G401 (cell line): Measurements from ENCODE around the gene NEK10. TPM values are rescaled to one million over a fixed set of nuclear protein-coding genes. Genes with fewer than 3 reads are reported as not detected.
"Not testable (repeated sequence)": the region's sequence is repeated elsewhere in the genome, so short reads cannot be mapped to it uniquely, and the experiment has no call there.

Experiments
- DNase-seq: peaks from one replicate; pipeline ENCODE4 v3.0.0-alpha.2; 2015; ENCODE audit warnings: low spot score
- in situ Hi-C: cut with HindIII; loops from 2 replicates; pipeline ENCODE4 v1.10.0; 2016; ENCODE audit warnings: low sequenced_read_pairs, mixed read lengths
- total RNA-seq: library from RNA; depleted of rRNA; stranded (reverse); fragments of >200 nt; shearing (Covaris generic); gene quantifications from 2 replicates; pipeline ENCODE4 v1.2.3, GENCODE V29; 2014

NEK10 gene
- total RNA-seq, 1 experiment from 2014 or later, result 0.51 TPM

DNA sequence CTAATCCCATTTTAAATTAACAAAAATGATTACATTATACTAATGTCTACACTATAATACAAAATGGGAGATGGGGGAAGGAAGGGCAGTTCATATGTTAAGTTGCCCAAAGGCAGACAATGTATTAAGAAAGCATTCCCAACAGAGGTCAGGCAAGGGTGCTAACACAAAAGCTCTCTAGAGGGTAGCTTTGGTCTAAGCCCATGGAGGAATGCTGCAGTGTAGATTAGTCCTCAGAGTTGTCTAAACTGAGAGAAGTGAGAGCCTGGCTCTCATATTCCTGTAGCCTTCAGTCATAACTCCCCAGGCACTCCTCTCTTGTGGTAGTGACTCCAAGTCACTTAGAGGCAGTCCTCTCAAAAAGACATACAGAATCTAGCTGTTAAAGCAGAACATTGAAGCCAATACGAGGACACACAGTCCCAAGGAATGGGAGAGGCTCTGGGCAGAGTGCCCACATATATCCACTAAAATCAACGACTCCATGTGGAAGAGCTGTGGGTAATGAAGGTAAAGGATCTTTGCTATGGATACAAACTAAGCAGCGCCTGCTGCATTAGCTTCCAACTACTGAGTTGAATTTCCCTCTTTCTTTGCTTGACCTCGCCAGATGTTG is 14.5 kb downstream of the NEK10 start:
- in situ Hi-C loops, result loop anchor here (25.0 kb wide), 1 partner anchor 308 kb away; no protein-coding TSS in a partner anchor
- DNase-seq, result no peak

DNA sequence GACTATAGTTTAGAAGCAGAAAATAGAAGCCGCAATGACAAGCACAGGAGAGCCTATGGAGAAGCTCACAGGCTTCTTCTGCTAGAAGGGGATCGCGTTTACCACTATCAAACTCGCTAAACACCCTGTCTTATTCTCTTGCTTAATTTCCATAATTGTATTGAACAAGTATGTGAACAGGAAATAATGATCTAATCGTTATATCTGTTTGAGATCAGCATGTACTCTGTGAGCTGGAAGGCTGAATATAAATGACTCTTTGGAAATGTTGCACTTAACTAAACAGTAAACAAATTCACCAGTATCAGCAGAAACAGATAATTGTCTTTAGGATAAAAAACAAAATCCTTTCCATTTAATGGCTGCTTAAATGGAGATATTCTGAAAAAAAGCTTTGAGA is 15.0 kb downstream of the NEK10 start:
- in situ Hi-C loops, result loop anchor here (25.0 kb wide), 1 partner anchor 308 kb away; no protein-coding TSS in a partner anchor
- no peak for DNase-seq

DNA sequence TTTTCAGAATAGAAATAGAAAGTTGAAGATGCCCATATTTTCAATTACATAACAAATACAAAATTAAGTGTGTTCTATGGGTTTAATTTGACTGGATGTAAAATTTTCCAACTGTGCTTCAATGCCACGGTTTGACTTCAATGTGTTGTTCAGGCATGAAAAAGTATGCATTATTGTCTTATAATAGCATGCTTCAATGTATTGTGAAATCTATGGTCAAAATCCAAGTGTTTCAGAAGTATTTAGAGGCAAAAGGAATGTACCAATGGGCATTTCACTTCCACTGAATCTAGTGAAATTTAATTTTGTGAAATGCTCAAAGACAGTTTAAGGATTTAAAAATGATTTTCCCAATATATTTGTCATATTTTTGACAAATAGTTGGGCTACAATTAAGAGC is 16.0 kb downstream of the NEK10 start:
- no peak for DNase-seq
- in situ Hi-C loops, result loop anchor here (25.0 kb wide), 1 partner anchor 309 kb away; no protein-coding TSS in a partner anchor

DNA sequence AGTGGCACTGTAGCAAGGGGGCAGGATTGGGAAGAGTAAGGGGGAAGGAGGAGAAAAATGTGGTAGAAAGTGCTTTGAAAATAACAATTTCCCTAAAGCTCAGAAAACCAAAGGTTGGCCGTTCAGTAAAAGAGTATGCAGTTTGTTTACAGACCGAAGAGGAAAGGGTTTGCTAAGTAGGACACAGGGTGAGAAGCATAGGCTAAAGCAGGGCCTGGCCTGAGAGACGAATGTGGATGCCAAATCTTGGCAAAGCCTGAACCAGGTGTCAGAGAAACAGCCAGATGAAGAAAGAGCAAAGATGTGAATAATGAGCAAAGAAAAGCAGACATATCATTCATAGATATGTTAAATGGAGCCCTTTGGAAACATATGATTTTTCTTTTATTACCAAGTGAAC is 17.1 kb downstream of the NEK10 start:
- no peak for DNase-seq
- in situ Hi-C loops, result loop anchor here (25.0 kb wide), 1 partner anchor 310 kb away; no protein-coding TSS in a partner anchor

DNA sequence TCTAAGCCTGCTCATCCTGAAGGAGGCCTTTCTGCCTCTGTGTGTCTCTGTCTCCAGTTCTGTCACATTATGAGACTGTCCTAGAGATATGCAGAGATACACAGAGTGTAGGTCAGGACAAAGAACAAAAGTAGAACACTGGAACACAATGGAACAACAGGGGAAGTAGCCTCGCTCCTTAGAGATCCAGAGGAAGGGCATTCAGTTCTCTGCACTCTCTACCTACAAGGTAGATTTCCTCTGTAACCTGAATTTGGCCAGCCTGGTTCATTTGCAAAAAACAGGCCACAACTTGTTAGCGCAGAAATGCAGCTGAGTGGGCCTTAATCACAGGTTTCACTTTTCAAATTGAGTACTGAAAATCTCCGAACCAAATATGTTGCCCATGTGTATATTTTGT is 19.4 kb downstream of the NEK10 start:
- in situ Hi-C loops, result loop anchor here (25.0 kb wide), 1 partner anchor 312 kb away; no protein-coding TSS in a partner anchor
- no peak for DNase-seq

DNA sequence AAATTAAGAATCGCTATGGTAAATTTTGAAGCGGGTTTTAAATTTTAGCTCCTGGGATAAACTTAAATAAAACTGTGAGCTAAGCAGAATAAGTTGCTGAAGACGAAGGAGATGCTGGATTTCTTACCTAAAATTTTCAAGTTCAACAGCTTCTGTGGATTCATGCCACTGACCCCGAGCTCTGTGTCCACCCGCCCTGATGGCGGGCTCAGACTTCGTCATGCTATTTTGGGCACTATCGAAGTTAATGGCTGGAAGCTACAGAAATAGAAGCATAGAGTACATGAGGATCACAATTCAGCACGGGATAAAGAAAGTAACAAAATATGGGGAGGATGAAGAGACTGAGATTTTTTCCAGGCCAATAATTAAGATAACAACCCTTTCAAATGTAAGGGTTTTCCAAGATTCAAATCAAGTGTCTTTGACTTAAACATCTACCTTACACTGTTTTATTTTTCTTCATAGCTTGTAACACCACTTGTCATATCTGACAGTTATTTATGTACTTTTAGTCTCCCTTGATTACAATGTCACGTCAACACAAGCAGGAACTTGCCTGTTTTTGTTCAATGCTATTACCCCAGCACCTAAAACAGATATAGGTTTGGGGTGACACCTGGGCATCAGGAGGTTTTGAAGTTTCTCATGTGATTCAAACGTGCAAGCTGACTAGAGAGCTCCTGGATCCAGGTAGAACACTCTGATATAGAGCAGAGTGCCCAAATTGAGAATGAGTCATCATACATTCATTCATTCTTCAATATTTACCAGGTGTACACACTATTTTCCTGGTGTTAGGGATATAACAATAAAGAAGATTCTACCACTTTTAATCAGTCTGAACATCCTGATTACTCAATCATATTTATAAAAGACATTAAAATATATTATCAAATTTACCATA is 23.0 kb downstream of the NEK10 start:
- in situ Hi-C loops, result no loop called here
- DNase-seq, result no peak

DNA sequence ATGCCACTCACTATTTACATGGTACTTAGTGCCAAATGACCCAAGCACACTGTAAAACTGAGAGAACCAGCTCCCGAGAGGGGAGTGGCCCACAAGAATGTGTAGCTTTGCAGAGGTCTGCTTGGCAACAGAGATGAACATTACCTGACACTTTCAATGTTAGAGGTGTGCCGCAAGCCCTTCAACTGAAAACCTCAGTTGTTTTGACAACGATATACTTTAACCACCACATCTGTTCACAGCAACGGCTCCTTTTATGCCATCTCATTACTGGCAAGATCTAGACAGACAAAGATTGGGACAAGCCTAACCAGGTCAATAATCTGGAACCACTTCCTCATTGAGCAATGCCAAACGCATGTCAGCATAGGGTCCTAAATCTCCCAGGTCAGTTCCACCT is 23.7 kb downstream of the NEK10 start:
- in situ Hi-C loops, result no loop called here
- no peak for DNase-seq

DNA sequence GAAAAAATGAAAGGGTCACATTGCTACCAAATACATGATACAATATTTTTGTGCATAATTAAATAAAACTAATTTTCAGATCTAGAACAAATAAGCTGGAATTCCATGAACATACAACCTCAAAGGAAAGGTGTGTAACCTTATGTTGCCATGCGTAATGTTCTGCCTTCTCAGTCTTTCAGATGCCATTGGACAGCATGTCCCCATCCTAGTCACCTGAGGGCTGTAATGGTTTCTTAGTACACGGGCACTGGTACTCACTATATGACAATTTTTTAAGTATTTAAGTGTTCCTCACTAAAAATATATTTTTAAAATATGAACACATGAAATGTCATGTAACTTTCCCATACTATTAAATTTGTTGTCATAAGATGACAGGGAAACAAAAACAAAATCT is 24.1 kb downstream of the NEK10 start:
- in situ Hi-C loops, result no loop called here
- DNase-seq, result no peak

DNA sequence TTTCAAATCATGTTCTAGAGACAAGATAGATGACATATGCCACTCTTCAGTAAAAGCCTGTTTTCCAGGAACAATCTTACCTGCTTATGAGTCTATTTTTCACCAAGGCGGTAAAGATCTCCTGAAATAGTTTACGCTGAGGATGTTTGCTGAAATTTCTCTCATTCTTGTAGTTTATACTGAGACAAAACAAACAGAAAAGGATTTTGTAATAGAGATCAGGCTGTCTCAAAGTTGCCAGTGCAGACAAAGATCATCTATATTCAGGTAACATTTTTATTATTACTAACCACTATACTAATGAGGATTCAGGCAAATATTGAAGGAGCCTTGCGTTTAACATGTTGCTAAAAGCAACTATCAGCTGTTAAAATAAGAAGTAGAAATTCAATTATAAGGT is 25.0 kb downstream of the NEK10 start:
- no peak for DNase-seq
- in situ Hi-C loops, result no loop called here

DNA sequence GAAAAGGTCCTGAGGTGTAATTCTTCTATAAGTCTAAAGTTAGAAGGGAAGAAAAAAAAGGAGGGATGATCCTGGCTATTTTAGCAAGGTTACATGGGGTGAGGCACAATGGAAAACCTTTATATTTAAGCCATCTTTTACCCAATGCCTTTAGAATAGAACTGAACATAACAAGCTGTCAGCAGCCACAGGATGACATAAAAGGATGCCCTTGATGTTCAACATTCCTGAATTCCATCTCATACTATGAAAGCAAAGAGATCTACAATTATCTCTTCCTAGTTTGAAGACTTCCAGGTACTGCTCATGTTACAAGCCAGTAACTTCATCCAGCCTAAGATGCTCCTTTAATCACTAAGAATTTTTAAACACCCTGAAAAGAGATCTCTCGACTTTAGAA is 26.9 kb downstream of the NEK10 start:
- no peak for DNase-seq
- in situ Hi-C loops, result no loop called here

DNA sequence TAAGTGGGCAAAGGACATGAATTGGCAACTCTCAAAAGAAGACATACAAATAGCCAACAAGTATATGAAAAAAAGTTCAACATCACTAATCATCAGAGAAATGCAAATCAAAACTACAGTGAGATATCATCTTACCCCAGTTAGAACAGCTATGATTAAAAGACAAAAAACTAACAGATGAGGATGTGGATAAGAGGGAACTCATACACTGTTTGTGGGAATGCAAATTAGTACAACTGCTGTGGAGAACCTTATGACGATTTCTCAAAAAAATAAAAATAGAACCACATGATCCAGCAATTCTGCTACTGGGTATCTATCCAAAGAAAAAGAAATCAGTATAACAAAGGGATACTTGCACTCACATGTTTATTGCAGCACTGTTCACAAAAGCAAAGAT is 28.6 kb downstream of the NEK10 start:
- in situ Hi-C loops, result no loop called here
- no peak for DNase-seq

DNA sequence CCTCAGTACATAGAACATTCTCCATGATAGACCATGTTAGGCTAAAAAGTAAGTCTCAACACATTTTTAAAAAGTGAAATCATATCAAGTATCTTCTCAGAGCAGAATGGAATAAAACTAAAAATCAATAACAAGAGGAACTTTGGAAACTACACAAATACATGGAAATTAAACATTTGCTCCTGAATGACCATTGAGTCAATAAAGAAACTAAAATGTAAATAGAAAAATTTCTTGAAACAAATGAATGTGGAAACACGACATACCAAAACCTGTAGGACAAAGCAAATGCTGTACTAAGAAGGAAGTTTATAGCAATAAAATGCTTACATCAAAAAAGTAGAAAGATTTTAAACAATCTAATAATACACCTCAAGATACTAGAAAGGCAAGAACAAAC is 33.6 kb downstream of the NEK10 start:
- in situ Hi-C loops, result no loop called here
- no peak for DNase-seq

DNA sequence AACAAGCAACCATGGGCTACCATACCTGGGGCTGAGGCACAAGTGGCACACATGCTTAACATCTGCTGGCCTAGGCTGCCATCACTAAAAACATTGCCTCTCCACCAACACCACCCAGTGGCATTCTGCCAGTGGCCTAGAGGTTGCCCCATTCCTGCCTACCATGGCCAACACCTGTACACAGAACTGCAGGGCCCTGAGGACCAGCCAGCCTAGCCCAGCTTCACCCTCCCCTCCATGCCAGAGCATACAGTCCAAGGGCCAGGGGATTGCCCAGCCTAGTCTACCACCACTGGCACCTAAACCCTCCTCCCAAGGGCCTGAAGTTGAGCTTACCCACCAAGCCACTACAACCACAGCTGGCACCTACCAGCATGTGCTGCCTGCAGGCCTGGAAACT is 35.3 kb downstream of the NEK10 start:
- in situ Hi-C loops, result no loop called here
- no peak for DNase-seq

DNA sequence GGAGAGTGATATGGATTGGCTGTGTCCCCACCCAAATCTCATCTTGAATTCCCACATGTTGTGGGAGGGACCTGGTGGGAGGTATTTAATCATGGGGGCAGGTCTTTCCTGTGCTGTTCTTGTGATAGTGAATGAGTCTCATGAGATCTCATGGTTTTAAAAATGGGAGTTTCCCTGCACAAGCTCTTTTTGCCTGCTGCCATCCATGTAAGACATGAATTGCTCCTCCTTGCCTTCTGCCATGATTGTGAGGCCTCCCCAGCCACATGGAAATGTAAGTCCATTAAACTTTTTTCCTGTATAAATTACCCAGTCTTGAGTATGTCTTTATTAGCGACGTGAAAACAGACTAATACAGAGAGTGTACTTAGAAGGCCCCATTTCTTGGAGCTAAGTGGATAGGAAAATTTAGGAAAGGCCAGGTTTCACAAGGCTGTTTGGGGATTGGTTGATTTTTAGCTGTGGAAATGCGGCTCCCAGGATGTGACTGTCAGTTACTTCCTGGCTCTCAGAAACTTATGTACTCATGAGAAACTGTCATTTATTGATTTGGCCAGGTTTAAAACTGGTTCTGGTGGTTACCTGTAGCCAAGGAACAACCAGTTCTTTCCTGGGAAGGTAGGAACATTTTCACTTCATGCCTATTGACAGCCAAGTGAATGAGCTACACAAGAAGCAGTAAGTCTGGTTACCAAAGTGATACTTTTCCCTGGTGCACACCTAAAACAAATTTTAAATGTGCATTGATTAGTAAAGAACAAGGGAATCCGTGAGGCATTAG is 40.0 kb downstream of the NEK10 start:
- DNase-seq, in situ Hi-C loops: not testable (repeated sequence)

DNA sequence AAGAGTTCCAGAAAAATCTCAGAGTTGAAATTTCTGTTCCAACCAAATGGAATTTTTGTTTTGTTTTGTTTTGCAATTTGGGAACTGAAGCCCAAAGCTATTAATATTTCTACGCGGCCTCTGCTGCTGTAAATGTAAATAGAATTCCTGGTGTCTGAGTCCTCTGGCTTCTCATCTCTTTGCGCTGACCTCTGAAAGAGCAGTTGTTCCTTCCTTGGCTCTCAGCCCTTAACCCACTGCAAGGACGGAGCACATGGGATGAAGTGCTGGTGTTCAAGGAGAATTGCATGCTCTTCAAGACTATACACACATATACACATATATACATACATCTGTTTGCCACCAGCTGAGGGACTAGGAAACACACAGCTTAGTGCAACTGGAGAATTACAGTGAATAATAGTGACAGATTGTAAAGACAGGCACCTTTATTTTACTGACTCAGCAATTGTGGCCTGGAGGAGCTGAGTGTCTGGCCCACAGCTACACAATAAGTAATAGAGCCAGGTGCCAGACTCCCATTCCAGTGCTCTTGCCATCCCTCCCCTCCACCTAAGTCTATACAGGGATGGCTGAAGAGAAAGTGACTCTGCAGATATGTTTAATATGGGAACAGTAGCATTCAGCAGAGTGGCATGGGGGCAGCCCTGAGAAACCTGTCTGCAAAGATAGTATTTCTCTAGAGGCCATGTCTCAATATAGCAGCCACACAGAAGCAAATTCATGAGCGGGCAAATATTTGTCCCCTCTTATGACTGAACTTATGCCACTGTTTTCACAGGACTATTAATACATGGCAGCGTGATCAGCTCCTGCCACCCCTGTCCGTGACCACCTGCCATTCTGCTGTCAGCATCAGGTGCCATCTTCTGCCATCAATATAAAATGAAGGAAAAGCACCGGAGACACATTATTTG is 42.3 kb downstream of the NEK10 start:
- DNase-seq, result no peak
- in situ Hi-C loops, result no loop called here

DNA sequence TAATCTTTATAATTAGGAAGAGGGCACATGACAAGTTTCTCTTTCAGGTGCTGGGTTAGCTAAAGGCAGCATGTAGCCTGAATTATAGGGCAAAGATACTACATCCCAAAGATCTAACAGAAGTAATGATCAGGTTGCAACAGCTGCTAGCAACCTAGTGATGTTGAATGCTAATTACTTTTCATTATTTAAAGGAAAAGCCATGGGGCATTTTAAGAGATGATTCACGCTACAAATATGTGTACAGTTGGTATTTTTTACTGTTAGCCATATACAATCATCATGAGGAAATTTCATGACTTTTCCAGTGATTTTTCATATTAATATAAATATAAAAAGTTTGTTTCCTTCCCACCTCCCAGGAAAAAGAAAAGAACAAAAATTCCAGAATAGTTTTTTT is 43.0 kb downstream of the NEK10 start:
- in situ Hi-C loops, result no loop called here
- DNase-seq, result no peak

DNA sequence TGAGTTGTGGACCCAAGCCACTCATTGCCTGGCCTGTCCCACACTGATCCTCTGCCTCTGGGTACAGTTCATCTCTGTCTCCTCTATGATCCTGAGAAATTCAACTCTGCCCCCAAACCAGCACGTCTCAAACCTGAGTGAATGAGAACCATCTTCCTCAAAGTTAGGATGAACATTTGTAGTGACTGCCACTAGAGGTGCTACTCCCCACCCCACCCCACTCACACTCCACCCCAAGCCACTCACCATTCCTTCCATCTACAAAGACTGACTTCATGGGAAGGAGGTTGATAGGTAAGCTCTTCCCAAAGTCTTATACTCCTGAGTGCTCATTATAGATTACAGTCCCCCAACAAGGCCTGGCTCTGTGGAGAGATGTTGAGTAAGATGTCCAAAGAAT is 43.8 kb downstream of the NEK10 start:
- in situ Hi-C loops, result no loop called here
- no peak for DNase-seq

DNA sequence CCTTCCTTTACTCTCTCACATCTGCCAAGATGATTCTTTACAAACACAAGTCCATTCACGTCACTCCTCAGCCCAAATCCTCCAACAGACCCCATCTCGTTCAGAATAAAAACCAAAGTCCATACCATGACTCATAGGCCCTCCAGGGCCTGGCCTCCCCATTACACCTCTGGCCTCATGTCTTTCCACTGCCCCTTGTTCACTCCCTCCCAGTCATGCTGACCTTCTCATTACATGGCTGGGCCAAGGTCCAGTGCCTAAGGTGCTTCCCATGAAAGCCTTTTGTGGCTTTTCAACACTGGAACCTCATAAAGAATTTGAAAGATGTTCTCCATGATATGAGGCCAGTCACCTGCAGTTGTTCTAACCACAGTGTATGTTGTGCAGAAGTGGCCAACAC is 44.5 kb downstream of the NEK10 start:
- DNase-seq, result no peak
- in situ Hi-C loops, result no loop called here

DNA sequence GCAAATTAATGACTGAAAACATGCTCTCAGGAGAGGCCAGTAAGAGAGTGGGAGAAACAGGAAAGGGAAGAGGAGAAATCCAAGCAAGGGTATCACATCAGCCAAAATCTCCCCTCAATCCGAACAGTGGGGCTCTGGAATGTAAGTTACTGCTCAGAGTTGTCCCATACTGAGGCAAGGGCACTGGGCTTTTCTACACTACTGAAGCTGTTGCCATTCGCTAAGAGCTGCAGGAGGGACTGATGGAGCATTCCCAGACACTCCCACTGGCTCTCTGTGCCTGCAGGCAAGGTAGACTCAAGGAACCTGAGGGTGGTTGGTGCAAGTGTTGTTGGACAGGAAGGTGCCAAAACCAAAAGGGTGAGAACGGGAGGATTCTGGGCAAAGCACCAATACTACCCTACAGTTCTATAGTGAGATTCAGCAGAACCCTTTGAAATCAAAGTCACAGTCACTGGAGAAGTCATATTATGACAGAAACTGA is 46.1 kb downstream of the NEK10 start:
- no peak for DNase-seq
- in situ Hi-C loops, result no loop called here
